GM21786 (cell line): ENCODE results near the gene GRWD1.
A peak's percentile ranks its signal among the peaks of the same experiment; 100 is the strongest.

ENCODE experiments used
- ATAC-seq: cut with Tn5 transposase; IDR thresholded peaks from one replicate; pipeline ENCODE4 v1.9.1; 2021; ENCODE audit not compliant: unreplicated experiment

GRWD1 gene

DNA sequence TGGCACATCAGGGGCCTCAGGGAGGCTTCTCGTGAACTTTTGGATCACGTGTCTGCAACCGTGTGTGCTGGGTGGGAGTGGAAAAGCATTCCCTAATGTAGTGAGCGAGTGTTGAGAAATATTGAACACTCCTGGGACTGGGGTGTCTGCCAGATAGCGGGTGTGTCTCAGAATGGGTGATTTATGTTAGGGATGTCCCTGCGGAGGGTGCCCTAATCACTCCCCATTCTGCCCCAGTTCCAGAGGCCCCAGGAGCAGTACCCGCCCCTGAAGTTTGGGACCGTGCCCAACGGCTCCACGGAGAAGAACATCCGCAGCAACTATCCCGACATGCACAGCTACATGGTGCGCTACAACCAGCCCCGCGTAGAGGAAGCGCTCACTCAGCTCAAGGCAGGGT, 24.2 kb upstream of the GRWD1 start:
- ATAC-seq, result no peak

DNA sequence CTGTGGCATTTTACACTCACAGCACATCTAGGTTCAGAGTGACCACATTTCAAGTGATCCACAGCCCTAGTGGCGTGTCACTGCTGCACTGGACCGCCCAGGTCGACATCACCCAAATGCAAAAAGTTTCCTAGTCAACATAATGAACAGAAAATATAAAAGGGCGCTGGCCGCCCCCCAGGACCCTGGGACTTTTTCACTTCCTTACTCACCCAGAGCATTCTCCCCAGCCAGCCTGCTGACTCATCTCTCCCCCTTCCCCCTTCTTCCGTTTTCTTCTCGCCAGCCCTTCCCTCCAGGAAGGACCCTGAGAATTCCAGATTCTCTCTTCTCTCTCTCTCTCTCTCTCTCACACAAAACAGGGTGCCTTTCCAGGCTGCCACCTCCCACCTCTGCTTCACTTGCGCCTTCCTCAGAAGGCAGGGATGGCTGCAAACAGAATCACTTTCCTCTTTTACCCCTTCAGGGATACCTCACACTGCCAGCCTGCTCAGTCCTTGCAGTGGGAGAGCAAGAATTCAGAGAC, 21.0 kb upstream of the GRWD1 start:
- no peak for ATAC-seq

DNA sequence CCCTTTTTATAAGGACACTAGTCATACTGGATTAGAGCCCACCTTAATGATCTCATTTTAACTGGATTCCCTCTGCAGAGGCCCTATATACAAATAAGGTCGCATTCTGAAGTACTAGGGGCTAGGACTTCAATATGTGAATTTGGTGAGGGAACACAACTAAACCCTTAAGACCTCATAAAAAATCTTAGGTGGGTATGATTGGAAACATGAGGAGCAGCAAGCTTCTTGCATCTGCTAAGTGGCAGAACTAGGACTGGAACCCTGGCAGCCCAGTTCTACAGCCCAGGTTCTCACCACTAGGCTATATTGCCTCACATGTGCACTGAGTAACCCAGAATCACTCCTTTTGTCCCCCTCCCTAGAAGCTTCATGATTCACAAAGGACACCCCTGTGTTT, 17.1 kb upstream of the GRWD1 start:
- no peak for ATAC-seq

DNA sequence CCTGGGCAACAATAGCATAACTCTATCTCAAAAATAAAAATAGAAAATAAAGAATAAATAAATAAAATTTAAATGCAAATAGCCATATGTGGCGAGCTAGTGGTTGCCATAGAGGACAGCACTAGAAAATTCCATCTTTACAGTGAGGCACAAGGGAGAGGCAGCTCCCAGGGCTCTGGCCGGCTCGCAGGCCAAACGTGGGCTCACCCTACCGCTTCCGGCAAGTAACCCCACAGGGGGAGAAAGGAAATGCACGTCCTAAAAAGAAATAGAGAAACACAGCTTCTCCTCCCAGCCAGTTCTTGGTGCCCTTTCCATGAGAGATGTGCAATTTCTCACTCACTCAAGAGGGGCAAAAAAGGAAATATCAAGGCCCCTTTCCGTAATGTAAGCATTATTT, 12.4 kb upstream of the GRWD1 start:
- ATAC-seq, result no peak

DNA sequence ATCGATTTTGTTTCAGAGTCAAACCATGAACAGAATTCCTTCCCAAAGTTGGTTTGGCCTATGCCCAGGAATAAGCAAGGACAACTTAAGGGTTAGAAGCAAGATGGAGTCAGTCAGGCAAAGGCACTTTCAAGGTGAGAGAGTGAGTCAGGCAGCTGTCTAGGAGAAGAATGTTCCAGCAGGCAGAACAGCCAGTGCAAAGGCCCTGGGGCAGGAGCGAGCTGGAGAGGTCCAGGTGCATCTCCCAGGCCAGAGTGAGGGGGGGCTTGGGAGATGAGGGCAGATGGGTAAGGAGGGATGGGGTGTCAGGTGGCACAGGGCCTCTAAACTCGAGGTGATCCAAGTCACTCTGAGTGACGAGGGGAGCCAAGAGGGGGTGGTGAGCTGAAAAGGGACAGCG, 9.2 kb upstream of the GRWD1 start:
- no peak for ATAC-seq

DNA sequence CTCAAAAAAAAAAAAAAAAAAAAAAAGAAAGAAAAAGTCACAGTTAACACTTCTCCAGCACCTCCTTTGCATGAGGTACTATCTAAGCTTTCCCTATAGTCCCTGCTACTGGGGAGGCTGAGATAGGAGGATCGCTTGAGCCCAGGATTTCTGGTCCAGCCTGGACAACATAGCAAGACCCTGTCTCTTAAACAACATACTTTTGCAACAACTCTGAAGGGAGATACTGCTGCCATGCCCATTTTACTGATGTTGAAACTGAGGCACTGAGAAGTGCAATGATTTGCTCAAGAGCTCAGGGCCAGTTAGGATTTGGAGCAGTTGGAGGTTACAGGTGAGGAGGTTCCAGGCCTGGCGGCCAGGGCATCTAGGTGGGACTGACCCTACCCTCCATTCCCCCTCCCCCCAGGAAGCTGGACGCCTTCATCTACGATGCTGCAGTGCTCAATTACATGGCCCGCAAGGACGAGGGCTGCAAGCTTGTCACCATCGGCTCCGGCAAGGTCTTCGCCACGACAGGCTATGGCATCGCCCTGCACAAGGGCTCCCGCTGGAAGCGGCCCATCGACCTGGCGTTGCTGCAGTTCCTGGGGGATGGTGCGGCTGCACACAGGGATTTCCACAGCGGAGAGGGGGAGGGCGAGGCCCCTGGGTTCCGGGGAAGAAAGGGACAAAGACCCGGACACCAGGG, 4.3 kb upstream of the GRWD1 start:
- no peak for ATAC-seq

DNA sequence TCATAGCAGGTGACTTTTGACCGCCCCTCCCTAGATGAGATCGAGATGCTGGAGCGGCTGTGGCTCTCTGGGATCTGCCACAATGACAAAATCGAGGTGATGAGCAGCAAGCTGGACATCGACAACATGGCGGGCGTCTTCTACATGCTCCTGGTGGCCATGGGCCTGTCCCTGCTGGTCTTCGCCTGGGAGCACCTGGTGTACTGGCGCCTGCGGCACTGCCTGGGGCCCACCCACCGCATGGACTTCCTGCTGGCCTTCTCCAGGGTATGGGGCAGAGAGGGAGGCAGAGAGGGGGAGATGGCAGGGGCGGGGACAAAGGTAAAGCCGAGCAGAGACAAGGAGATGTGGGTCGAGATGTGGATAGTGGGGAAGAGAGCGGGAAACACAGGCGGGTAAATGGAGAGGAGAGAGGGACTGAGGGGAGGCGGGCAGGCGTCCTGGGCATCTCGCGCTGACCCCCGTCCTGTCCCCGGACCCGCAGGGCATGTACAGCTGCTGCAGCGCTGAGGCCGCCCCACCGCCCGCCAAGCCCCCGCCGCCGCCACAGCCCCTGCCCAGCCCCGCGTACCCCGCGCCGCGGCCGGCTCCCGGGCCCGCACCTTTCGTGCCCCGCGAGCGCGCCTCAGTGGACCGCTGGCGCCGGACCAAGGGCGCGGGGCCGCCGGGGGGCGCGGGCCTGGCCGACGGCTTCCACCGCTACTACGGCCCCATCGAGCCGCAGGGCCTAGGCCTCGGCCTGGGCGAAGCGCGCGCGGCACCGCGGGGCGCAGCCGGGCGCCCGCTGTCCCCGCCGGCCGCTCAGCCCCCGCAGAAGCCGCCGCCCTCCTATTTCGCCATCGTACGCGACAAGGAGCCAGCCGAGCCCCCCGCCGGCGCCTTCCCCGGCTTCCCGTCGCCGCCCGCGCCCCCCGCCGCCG, 3.4 kb upstream of the GRWD1 start:
- no peak for ATAC-seq

DNA sequence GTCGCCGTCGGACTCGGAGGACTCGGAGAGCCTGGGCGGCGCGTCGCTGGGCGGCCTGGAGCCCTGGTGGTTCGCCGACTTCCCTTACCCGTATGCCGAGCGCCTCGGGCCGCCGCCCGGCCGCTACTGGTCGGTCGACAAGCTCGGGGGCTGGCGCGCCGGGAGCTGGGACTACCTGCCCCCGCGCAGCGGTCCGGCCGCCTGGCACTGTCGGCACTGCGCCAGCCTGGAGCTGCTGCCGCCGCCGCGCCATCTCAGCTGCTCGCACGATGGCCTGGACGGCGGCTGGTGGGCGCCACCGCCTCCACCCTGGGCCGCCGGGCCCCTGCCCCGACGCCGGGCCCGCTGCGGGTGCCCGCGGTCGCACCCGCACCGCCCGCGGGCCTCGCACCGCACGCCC, 2.5 kb upstream of the GRWD1 start:
- no peak for ATAC-seq

DNA sequence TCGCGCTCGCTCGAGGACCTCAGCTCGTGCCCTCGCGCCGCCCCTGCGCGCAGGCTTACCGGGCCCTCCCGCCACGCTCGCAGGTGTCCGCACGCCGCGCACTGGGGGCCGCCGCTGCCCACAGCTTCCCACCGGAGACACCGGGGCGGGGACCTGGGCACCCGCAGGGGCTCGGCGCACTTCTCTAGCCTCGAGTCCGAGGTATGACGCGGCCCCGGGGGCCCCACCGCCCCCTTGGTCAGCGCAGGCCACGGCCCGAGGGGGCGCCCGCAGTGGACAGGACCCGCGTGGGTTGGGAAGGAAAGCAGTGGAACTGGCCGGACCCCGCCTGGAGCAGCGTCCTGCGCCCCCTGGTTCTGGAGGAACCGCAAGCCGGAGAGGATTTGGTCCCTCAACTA, 2.1 kb upstream of the GRWD1 start:
- ATAC-seq, result no peak

DNA sequence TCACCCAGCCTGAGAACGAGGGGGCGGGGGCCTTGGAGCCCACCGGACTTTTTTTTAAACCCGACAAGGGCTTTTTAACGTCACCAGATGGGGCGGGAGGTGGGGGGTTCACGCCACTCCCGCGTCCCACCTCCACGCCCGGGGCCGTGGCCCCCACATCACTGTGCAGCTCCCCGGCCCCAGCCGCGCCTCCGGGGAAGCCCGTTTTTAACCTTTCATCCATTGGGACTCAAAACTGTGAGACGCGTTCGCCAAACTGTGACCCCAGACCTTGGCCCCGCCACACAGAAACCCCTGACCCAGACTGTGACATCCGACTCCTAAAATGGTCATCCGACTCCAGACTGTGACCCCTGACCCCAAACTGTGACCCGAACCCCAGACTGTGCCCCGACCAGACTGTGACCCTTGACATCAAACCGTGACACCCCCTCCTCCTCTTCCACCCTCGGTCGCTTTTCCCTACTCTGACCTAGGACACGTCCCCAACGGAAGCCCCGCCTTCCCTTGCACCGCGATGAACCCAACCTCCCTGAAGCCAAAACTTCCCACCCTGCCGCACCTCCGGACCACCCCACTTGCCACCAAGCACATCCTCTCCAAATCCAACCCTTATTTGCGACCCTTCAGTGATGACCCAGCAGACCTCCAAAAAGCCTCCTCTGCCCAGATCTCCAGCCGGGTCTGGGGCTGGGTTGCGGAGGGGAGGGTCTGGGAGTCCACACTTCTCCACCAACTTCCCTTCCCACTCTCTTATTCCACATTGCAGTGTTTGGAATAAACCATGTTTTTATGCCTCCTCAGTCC, 1.5 kb upstream of the GRWD1 start:
- no peak for ATAC-seq

DNA sequence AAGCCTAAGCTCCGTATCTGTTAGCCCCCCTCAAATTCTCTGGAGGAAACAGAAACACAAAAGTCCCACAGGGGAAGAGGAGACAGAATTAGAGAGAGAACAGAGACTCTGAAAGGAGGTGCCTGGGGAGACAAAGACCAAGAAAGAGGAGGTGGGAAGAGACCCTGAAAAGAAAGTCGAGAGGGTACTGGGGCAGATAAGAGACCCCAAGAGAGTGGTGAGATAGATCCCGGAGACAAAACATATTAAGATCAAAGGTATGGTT, 915 bp upstream of the GRWD1 start:
- ATAC-seq, result no peak

DNA sequence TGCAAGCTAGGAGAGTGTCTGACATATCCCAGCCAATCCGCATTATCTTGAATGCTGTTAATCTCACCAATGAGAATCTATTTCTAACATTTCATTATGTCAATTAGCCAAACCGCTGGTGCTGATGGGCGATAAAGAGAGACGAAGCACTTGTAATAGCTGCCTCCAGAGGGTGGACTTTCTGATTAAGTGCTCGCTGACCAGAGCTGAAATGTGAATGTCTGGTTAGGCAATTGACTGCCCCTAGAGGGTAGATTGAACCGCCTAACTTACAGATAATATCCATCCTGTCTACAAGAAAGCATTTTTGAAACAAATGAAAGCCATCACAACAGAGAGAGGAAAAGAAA, 552 bp upstream of the GRWD1 start:
- peak; percentile 20 for ATAC-seq

DNA sequence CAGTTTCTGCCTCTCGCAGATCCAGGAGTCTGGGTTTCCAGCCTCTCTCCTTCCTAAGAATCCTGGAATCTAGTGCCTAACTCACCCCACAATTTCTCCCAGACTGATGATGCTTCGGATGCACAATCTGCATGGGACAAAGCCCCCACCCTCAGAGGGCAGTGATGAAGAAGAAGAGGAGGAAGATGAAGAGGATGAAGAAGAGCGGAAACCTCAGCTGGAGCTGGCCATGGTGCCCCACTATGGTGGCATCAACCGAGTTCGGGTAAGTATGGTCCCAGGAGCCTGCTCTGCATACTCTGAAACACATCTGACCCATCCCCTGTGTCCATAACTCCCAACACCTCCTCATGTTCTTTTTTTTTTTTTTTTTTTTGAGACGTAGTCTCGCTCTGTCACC, 796 bp downstream of the GRWD1 start:
- no peak for ATAC-seq

DNA sequence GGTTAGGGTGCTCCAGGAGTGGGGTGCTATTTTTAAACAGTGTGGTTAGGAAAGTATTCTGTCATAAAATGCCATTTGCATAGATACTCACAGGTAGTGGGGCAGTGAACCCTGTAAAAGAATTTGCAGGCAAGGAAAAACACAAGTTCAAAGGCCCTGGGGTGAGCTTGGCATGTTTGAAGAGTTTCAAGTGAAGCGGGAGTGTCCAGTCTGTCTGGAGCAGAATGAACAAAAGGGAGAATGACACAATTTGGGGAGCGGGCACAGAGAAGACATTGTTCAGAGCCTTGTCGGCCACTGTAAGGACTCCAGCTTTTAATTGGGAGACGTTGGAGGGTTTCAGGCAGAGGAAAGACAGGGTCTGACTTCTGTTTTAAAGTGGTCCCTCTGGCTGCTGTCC, 2.8 kb downstream of the GRWD1 start:
- ATAC-seq, result no peak

DNA sequence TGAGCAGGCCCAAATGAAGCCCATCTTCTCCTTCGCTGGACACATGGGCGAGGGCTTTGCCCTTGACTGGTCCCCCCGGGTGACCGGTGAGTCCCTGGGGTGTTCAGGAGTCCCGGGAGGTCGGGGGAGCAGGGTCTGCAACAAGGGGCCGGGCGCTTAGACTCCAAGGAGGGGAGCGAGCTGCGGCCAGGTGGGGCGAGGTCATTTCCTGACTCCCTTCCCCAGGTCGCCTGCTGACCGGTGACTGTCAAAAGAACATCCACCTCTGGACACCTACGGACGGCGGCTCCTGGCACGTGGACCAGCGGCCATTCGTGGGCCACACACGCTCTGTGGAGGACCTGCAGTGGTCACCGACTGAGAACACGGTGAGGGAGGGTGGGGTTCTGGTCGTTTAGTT, 4.7 kb downstream of the GRWD1 start:
- ATAC-seq, result no peak

DNA sequence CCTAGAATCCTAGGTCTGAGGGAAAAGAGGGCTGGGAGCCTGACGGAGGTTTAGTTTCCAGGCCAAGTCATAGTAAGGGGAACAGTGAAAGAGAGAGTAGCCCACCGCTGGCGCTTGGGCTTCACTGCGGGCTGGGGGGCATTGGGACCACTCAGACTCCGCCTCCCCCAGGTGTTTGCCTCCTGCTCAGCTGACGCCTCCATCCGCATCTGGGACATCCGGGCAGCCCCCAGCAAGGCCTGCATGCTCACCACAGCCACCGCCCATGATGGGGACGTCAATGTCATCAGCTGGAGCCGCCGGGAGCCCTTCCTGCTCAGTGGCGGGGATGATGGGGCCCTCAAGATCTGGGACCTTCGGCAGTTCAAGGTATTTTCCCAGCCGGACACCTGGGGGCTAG, 5.1 kb downstream of the GRWD1 start:
- ATAC-seq, result no peak

DNA sequence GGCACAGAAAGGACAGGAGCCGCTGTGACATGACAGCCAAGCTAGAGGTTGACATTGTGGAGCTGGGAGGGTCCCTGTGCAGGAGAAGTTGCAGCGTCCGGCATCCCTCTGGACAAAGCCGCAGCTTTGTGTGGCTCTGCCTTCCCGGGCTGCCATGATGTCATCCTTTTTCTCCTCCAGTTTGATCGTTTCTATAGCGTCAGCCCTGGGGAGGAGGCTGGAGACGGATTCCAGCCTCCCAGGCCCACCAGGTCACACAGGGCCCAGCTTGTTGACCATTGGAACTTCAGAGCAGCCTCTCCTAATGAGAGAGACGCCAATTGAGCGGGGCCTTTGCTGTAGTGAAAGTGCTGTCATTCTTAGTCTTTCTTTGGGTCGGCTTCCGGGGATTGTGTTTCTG, 5.8 kb downstream of the GRWD1 start:
- no peak for ATAC-seq

DNA sequence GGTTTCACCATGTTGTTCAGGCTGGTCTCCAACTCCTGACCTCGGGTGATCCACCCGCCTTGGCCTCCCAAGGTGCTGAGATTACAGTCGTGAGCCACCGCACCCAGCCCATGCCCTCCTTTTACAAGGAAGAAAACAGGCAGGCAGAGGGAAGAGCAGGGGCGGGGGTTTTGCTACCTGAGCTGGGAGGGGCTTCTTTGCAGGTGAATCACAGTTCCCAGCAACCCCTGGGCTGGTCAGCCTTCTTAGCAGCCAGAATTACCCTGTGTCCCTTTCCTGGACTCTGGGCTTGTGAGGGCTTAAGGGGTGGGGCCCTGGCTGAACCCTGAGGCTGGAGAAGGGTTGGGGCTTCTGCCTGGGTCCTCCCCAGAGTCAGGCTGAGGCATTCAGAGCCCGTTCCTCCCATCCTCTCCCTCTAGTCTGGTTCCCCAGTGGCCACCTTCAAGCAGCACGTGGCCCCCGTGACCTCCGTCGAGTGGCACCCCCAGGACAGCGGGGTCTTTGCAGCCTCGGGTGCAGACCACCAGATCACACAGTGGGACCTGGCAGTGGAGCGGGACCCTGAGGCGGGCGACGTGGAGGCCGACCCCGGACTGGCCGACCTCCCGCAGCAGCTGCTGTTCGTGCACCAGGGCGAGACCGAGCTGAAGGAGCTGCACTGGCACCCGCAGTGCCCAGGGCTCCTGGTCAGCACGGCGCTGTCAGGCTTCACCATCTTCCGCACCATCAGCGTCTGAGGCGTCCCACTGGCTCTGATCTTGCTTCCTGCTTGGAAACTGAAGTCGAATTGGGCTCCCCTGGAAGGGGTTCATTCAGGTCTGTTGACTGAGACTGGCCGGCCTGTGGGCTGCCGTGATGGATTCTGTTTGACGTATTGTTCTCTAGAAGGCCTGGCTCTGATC, 6.8 kb downstream of the GRWD1 start:
- no peak for ATAC-seq

DNA sequence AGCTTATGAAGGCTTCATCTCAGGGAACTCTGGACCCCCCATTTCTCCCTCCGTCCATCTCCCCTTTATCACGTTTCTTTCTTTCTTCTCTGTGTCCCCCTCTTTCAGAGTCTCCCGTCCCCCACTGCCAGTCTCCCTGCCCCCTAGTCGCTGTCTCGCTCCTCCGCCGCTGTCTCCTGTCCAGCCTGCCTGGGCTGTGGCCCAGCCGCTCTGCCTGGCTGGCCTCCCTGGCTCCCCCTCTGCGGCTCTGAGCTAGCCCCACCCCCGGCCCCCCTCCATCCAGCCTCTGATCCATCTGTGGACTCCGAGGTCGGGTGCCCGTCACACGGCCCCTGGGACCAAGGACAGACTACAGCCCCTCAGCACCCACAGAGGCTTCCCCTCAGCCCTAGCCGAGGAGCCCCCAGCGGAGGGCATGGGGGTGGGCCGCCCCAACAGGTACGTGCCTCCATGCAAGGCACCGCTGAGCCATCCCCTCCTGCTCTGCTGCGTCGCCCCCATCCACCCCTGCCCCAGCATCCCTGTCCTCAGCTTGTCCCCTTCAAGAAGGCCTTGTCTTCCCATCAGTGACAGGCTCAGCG, 8.5 kb downstream of the GRWD1 start:
- no peak for ATAC-seq

DNA sequence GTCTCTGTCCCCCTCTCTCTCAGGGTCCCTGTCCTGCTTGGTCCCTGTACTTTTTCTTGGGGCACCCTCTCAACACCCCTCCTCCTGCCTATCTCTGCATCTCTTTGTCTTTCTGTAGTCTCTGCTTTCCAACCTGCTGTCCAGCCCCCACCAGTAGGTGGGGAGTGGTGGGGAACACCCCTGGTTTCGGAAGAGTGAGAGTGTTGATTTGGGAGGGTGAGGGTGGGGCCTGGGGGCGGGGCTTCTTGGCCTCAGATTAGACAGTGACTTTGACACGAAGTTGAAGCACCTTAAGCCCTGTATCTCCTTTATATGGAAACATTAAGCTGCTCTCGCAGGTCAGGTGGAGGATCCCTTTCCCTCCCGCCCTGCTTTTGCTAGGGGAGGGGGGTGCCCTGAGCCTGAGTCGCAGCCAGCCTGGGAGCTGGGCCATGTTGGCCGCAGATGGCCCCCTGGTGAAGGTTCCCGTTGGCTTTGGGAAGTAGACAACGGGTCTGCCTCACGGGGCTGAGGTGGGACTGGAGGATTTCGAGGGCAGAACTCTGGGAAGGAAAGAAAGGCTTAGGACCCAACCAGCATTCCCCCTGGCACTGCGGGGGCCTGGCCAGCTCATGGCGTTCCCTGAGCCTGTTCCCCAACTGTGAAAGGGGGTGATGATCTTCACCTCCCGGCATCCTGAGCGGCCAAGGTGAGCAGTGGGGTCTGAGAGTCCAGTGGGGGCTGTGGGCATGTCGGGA, 9.6 kb downstream of the GRWD1 start, which contains the start of gene KCNJ14:
TSS of gene KCNJ14 (plus strand) at position 404 of the 737 bp plus-strand sequence. CDS start 6,151 bp downstream, outside the sequence.
- no peak for ATAC-seq
